ENCODE results near the gene AGAP3. TPM values are rescaled to one million over a fixed set of nuclear protein-coding genes. Genes with fewer than 3 reads are reported as not detected.

AGAP3 gene
- total RNA-seq, 1 experiment from 2014 or later, result 70.2 TPM

GRCh38 chr7:151077705-151078232 is 8.5 kb upstream of the AGAP3 start:
- H3K4me3 Mint-ChIP-seq (ENCODE audit: unreplicated experiment), result peak overlapping the region; percentile 50

GRCh38 chr7:151078233-151079040 is 7.8 kb upstream of the AGAP3 start:
- H3K27ac Mint-ChIP-seq (ENCODE audit: unreplicated experiment), result peak overlapping the region; percentile 19
- Histone ChIP-seq H3K9me3 (no peaks in the 10 kb centered on the region), H3K36me3 (ENCODE audit: control insufficient read depth, insufficient read depth, low read length) (no peaks in the 10 kb centered on the region), H3K4me3 (ENCODE audit: low read depth, low read length) (no peak overlapping the region), H3K4me1 (peaks cover 22% of the 10 kb centered on the region), H3K27me3 (replicated peaks; ENCODE audit: control insufficient read depth, insufficient read depth, low read length) (no peaks in the 10 kb centered on the region)
- TF ChIP-seq, protein P1, sequence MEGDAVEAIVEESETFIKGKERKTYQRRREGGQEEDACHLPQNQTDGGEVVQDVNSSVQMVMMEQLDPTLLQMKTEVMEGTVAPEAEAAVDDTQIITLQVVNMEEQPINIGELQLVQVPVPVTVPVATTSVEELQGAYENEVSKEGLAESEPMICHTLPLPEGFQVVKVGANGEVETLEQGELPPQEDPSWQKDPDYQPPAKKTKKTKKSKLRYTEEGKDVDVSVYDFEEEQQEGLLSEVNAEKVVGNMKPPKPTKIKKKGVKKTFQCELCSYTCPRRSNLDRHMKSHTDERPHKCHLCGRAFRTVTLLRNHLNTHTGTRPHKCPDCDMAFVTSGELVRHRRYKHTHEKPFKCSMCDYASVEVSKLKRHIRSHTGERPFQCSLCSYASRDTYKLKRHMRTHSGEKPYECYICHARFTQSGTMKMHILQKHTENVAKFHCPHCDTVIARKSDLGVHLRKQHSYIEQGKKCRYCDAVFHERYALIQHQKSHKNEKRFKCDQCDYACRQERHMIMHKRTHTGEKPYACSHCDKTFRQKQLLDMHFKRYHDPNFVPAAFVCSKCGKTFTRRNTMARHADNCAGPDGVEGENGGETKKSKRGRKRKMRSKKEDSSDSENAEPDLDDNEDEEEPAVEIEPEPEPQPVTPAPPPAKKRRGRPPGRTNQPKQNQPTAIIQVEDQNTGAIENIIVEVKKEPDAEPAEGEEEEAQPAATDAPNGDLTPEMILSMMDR (IDR thresholded peaks at IDR 0.05; ENCODE audit: insufficient read depth in 1 of 2, low read depth in 1 of 2, low read length in 1 of 2, severe bottlenecking in 1 of 2, unreplicated experiment in 1 of 2), result no peak
- peak overlapping the region; percentile 93 for H3K4me3 Mint-ChIP-seq (ENCODE audit: unreplicated experiment)
- peaks cover 75% of the 10 kb centered on the region for H3K36me3 Mint-ChIP-seq (ENCODE audit: insufficient read depth, unreplicated experiment)
- H3K27me3 Mint-ChIP-seq (ENCODE audit: insufficient read depth, unreplicated experiment), result no peaks in the 10 kb centered on the region
- peaks cover 7% of the 10 kb centered on the region for H3K4me1 Mint-ChIP-seq (ENCODE audit: low read depth, unreplicated experiment)
- POLR2A ChIA-PET, result interaction anchor here (0.6 to 1.2 kb wide), 2 partner anchors 10 to 50 kb away, joined by 4 to 5 read pairs; partner anchors contain the start of gene ABCB8
- peak in 1 of 2 experiments; percentile 30 for DNase-seq
- CTCF ChIA-PET, result interaction anchor here (0.7 kb wide), 1 partner anchor 16 kb away, joined by 3 read pairs; no protein-coding TSS in a partner anchor
- no TSS peak for BruUV-seq (replicated peaks)
- no peaks in the 10 kb centered on the region for H3K9me3 Mint-ChIP-seq (ENCODE audit: unreplicated experiment)
- intact Hi-C loops (cut with micrococcal nuclease; ENCODE audit: unreplicated experiment), result no loop called here

More at GRCh38 chr7:151077705-151078232, 8.5 kb upstream of the AGAP3 start:
- Histone ChIP-seq H3K4me1 (peaks cover 22% of the 10 kb centered on the region), H3K4me3 (ENCODE audit: low read depth, low read length) (no peak overlapping the region), H3K36me3 (ENCODE audit: control insufficient read depth, insufficient read depth, low read length) (no peaks in the 10 kb centered on the region), H3K9me3 (no peaks in the 10 kb centered on the region), H3K27me3 (replicated peaks; ENCODE audit: control insufficient read depth, insufficient read depth, low read length) (no peaks in the 10 kb centered on the region)
- intact Hi-C loops (cut with micrococcal nuclease; ENCODE audit: unreplicated experiment), result no loop called here
- no peak for DNase-seq
- H3K9me3 Mint-ChIP-seq (ENCODE audit: unreplicated experiment), result no peaks in the 10 kb centered on the region
- CTCF ChIA-PET, result interaction anchor here (0.7 kb wide), 1 partner anchor 15 kb away, joined by 3 read pairs; no protein-coding TSS in a partner anchor
- H3K4me1 Mint-ChIP-seq (ENCODE audit: low read depth, unreplicated experiment), result peaks cover 4% of the 10 kb centered on the region
- H3K27ac Mint-ChIP-seq (ENCODE audit: unreplicated experiment), result peak overlapping the region; percentile 19
- no TSS peak for BruUV-seq (replicated peaks)
- H3K36me3 Mint-ChIP-seq (ENCODE audit: insufficient read depth, unreplicated experiment), result peaks cover 79% of the 10 kb centered on the region
- no peaks in the 10 kb centered on the region for H3K27me3 Mint-ChIP-seq (ENCODE audit: insufficient read depth, unreplicated experiment)
- TF ChIP-seq, protein P1 (IDR thresholded peaks at IDR 0.05; ENCODE audit: insufficient read depth in 1 of 2, low read depth in 1 of 2, low read length in 1 of 2, severe bottlenecking in 1 of 2, unreplicated experiment in 1 of 2), result no peak
- POLR2A ChIA-PET, result interaction anchor here (0.6 to 1.2 kb wide), 2 partner anchors 9 to 50 kb away, joined by 4 to 5 read pairs; partner anchors contain the start of gene ABCB8

GRCh38 chr7:151079199-151079910 is 6.9 kb upstream of the AGAP3 start:
- intact Hi-C loops (cut with micrococcal nuclease; ENCODE audit: unreplicated experiment), result no loop called here
- peaks cover 22% of the 10 kb centered on the region for H3K4me1 ChIP-seq
- DNase-seq, result no peak

More at GRCh38 chr7:151079199-151079910, 6.9 kb upstream of the AGAP3 start:
- peaks cover 7% of the 10 kb centered on the region for H3K4me1 Mint-ChIP-seq (ENCODE audit: low read depth, unreplicated experiment)
- Histone ChIP-seq H3K9me3 (no peaks in the 10 kb centered on the region), H3K4me3 (ENCODE audit: low read depth, low read length) (peak overlapping the region; percentile 98), H3K27me3 (replicated peaks; ENCODE audit: control insufficient read depth, insufficient read depth, low read length) (no peaks in the 10 kb centered on the region), H3K36me3 (ENCODE audit: control insufficient read depth, insufficient read depth, low read length) (no peaks in the 10 kb centered on the region)
- TF ChIP-seq, protein P1 (IDR thresholded peaks at IDR 0.05; ENCODE audit: insufficient read depth in 1 of 2, low read depth in 1 of 2, low read length in 1 of 2, severe bottlenecking in 1 of 2, unreplicated experiment in 1 of 2), result no peak
- H3K27ac Mint-ChIP-seq (ENCODE audit: unreplicated experiment), result peak overlapping the region; percentile 55
- peak overlapping the region; percentile 93 for H3K4me3 Mint-ChIP-seq (ENCODE audit: unreplicated experiment)
- no peaks in the 10 kb centered on the region for H3K9me3 Mint-ChIP-seq (ENCODE audit: unreplicated experiment)
- POLR2A ChIA-PET, result no interaction called here
- no peaks in the 10 kb centered on the region for H3K27me3 Mint-ChIP-seq (ENCODE audit: insufficient read depth, unreplicated experiment)
- peaks cover 66% of the 10 kb centered on the region for H3K36me3 Mint-ChIP-seq (ENCODE audit: insufficient read depth, unreplicated experiment)
- CTCF ChIA-PET, result no interaction called here
- BruUV-seq (replicated peaks), result no TSS peak

Measured in Caco-2 (cell line).